DOHH2 (cell line): Measurements from ENCODE around the gene DCTN3.

Source experiments
- EZH2phosphoT487 ChIP-seq: fragments of 200-600 bp; sonication (generic); IDR thresholded peaks from 2 replicates; pipeline ENCODE4 v1.6.1; 2017; ENCODE audit warnings: borderline replicate concordance, mild to moderate bottlenecking, antibody characterized with exemption, low read length, moderate library complexity, mixed read lengths
- TF ChIP-seq, protein P1 (sequence below): fragments of 200-600 bp; sonication (generic); IDR thresholded peaks from one replicate; pipeline ENCODE4 v1.5.1; 2014; ENCODE audit warnings: antibody characterized with exemption, mild to moderate bottlenecking, low read depth, low read length; ENCODE audit not compliant: poor library complexity, severe bottlenecking

DNA sequence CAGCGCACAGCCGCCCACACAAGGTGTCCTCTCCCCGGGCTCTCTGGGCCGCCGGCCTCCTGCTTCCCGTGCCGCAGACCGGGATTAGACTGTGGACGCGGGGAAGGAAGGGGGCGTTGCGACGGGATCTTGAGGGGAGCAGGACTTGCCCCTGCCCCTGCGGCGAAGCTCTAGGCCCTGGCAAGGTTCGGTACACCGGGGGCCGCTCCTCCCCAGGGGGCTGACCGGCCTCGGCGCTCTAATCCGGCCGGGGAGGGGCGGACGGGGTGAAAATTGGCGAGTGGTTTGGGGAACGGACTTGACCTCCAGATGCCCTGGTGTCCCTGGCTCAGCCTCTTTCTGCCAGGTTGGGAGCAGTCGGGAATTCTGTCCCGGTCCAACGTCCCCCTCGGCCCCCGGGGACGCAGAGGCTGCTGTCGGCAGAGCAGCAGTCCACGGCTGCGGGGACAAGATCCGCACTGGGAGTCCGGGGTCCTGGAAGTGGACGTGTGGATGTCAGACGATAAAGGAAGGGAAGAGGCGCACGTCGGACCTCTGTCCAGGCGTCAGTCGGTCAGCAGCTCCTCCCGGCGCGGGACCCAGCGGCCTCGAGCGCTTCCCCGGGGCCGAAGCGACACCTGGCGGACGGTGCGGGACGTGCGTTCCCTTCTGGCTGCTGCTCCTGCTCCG lies 28.9 kb downstream of the DCTN3 start:
- TF ChIP-seq, protein P1, sequence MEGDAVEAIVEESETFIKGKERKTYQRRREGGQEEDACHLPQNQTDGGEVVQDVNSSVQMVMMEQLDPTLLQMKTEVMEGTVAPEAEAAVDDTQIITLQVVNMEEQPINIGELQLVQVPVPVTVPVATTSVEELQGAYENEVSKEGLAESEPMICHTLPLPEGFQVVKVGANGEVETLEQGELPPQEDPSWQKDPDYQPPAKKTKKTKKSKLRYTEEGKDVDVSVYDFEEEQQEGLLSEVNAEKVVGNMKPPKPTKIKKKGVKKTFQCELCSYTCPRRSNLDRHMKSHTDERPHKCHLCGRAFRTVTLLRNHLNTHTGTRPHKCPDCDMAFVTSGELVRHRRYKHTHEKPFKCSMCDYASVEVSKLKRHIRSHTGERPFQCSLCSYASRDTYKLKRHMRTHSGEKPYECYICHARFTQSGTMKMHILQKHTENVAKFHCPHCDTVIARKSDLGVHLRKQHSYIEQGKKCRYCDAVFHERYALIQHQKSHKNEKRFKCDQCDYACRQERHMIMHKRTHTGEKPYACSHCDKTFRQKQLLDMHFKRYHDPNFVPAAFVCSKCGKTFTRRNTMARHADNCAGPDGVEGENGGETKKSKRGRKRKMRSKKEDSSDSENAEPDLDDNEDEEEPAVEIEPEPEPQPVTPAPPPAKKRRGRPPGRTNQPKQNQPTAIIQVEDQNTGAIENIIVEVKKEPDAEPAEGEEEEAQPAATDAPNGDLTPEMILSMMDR = peak; percentile 77
- peak; percentile 73; the same call in 1 of the 2 replicates for TF ChIP-seq EZH2phosphoT487
